ENCODE measurements around the gene CCDC88B.
"Not testable (repeated sequence)": the region's sequence is repeated elsewhere in the genome, so short reads cannot be mapped to it uniquely, and the experiment has no call there.

CCDC88B gene

GRCh38 chr11:64322925-64323260 is 17.1 kb upstream of the CCDC88B start:
- Histone ChIP-seq H3K27me3 (ENCODE audit: control insufficient read depth in 2 of 2, insufficient read depth in 2 of 2, low read length in 2 of 2) (no peaks in the 10 kb centered on the region), H3K4me1 (ENCODE audit: control insufficient read depth in 2 of 2, insufficient read depth in 2 of 2, low read length in 2 of 2) (peaks cover 39 to 49% of the 10 kb centered on the region in 2 donors), H3K9me3 (ENCODE audit: control insufficient read depth in 2 of 2, low read length in 2 of 2) (no peaks in the 10 kb centered on the region), H3K36me3 (ENCODE audit: control insufficient read depth in 2 of 2, insufficient read depth in 2 of 2, low read length in 2 of 2) (peaks cover 9 to 13% of the 10 kb centered on the region in 2 donors), H3K27ac (ENCODE audit: low read depth in 2 of 2, low read length in 2 of 2) (peak overlapping the region in 1 of 2 donors; percentile 100), H3K4me3 (ENCODE audit: low read length in 2 of 2) (no peak overlapping the region), H3K9ac (ENCODE audit: low read depth in 1 of 2, low read length in 2 of 2) (peak overlapping the region in 1 of 2 donors; percentile 18)

GRCh38 chr11:64323373-64323772 is 16.6 kb upstream of the CCDC88B start:
- H3K4me1 ChIP-seq (ENCODE audit: control insufficient read depth in 2 of 2, insufficient read depth in 2 of 2, low read length in 2 of 2), result peaks cover 40 to 49% of the 10 kb centered on the region in 2 donors
- H3K27ac ChIP-seq (ENCODE audit: low read depth in 2 of 2, low read length in 2 of 2), result no peak overlapping the region
- H3K36me3 ChIP-seq (ENCODE audit: control insufficient read depth in 2 of 2, insufficient read depth in 2 of 2, low read length in 2 of 2), result peaks cover 9 to 13% of the 10 kb centered on the region in 2 donors
- no peak overlapping the region for H3K4me3 ChIP-seq (ENCODE audit: low read length in 2 of 2)
- no peak overlapping the region for H3K9ac ChIP-seq (ENCODE audit: low read depth in 1 of 2, low read length in 2 of 2)
- no peaks in the 10 kb centered on the region for H3K27me3 ChIP-seq (ENCODE audit: control insufficient read depth in 2 of 2, insufficient read depth in 2 of 2, low read length in 2 of 2)
- no peaks in the 10 kb centered on the region for H3K9me3 ChIP-seq (ENCODE audit: control insufficient read depth in 2 of 2, low read length in 2 of 2)

GRCh38 chr11:64323984-64324383 is 16.0 kb upstream of the CCDC88B start:
- H3K27me3 ChIP-seq (ENCODE audit: control insufficient read depth in 2 of 2, insufficient read depth in 2 of 2, low read length in 2 of 2); H3K9ac ChIP-seq (ENCODE audit: low read depth in 1 of 2, low read length in 2 of 2); H3K4me3 ChIP-seq (ENCODE audit: low read length in 2 of 2); H3K27ac ChIP-seq (ENCODE audit: low read depth in 2 of 2, low read length in 2 of 2); H3K9me3 ChIP-seq (ENCODE audit: control insufficient read depth in 2 of 2, low read length in 2 of 2): not testable (repeated sequence)
- Histone ChIP-seq H3K36me3 (ENCODE audit: control insufficient read depth in 2 of 2, insufficient read depth in 2 of 2, low read length in 2 of 2) (peaks cover 9 to 13% of the 10 kb centered on the region in 2 donors), H3K4me1 (ENCODE audit: control insufficient read depth in 2 of 2, insufficient read depth in 2 of 2, low read length in 2 of 2) (peaks cover 41 to 51% of the 10 kb centered on the region in 2 donors)

GRCh38 chr11:64324692-64325469 is 15.1 kb upstream of the CCDC88B start:
- H3K36me3 ChIP-seq (ENCODE audit: control insufficient read depth in 2 of 2, insufficient read depth in 2 of 2, low read length in 2 of 2), result peaks cover 9 to 13% of the 10 kb centered on the region in 2 donors
- H3K4me3 ChIP-seq (ENCODE audit: low read length in 2 of 2), result no peak overlapping the region
- H3K27ac ChIP-seq (ENCODE audit: low read depth in 2 of 2, low read length in 2 of 2), result no peak overlapping the region
- H3K9me3 ChIP-seq (ENCODE audit: control insufficient read depth in 2 of 2, low read length in 2 of 2), result no peaks in the 10 kb centered on the region
- peaks cover 36 to 45% of the 10 kb centered on the region in 2 donors for H3K4me1 ChIP-seq (ENCODE audit: control insufficient read depth in 2 of 2, insufficient read depth in 2 of 2, low read length in 2 of 2)
- H3K27me3 ChIP-seq (ENCODE audit: control insufficient read depth in 2 of 2, insufficient read depth in 2 of 2, low read length in 2 of 2), result no peaks in the 10 kb centered on the region
- no peak overlapping the region for H3K9ac ChIP-seq (ENCODE audit: low read depth in 1 of 2, low read length in 2 of 2)

GRCh38 chr11:64327375-64327774 is 12.6 kb upstream of the CCDC88B start:
- H3K4me3 ChIP-seq (ENCODE audit: low read length in 2 of 2), result peak overlapping the region in 1 of 2 donors; percentile 19
- peaks cover 37 to 40% of the 10 kb centered on the region in 2 donors for H3K4me1 ChIP-seq (ENCODE audit: control insufficient read depth in 2 of 2, insufficient read depth in 2 of 2, low read length in 2 of 2)
- H3K27me3 ChIP-seq (ENCODE audit: control insufficient read depth in 2 of 2, insufficient read depth in 2 of 2, low read length in 2 of 2), result no peaks in the 10 kb centered on the region
- no peaks in the 10 kb centered on the region for H3K9me3 ChIP-seq (ENCODE audit: control insufficient read depth in 2 of 2, low read length in 2 of 2)
- no peak overlapping the region for H3K9ac ChIP-seq (ENCODE audit: low read depth in 1 of 2, low read length in 2 of 2)
- peak overlapping the region; percentile 78 to 80 for H3K27ac ChIP-seq (ENCODE audit: low read depth in 2 of 2, low read length in 2 of 2)
- H3K36me3 ChIP-seq (ENCODE audit: control insufficient read depth in 2 of 2, insufficient read depth in 2 of 2, low read length in 2 of 2), result peaks cover 5 to 10% of the 10 kb centered on the region in 2 donors

GRCh38 chr11:64327993-64328392 is 12.0 kb upstream of the CCDC88B start:
- peak overlapping the region; percentile 78 to 80 for H3K27ac ChIP-seq (ENCODE audit: low read depth in 2 of 2, low read length in 2 of 2)
- peaks cover under 1 to 4% of the 10 kb centered on the region in 2 donors for H3K36me3 ChIP-seq (ENCODE audit: control insufficient read depth in 2 of 2, insufficient read depth in 2 of 2, low read length in 2 of 2)
- peaks cover 33 to 37% of the 10 kb centered on the region in 2 donors for H3K4me1 ChIP-seq (ENCODE audit: control insufficient read depth in 2 of 2, insufficient read depth in 2 of 2, low read length in 2 of 2)
- no peak overlapping the region for H3K9ac ChIP-seq (ENCODE audit: low read depth in 1 of 2, low read length in 2 of 2)
- H3K27me3 ChIP-seq (ENCODE audit: control insufficient read depth in 2 of 2, insufficient read depth in 2 of 2, low read length in 2 of 2), result no peaks in the 10 kb centered on the region
- H3K4me3 ChIP-seq (ENCODE audit: low read length in 2 of 2), result peak overlapping the region in 1 of 2 donors; percentile 19
- H3K9me3 ChIP-seq (ENCODE audit: control insufficient read depth in 2 of 2, low read length in 2 of 2), result no peaks in the 10 kb centered on the region

GRCh38 chr11:64330888-64331287 is 9.1 kb upstream of the CCDC88B start:
- no peaks in the 10 kb centered on the region for H3K9me3 ChIP-seq (ENCODE audit: control insufficient read depth in 2 of 2, low read length in 2 of 2)
- H3K9ac ChIP-seq (ENCODE audit: low read depth in 1 of 2, low read length in 2 of 2), result peak overlapping the region in 1 of 2 donors; percentile 27
- no peaks in the 10 kb centered on the region for H3K36me3 ChIP-seq (ENCODE audit: control insufficient read depth in 2 of 2, insufficient read depth in 2 of 2, low read length in 2 of 2)
- no peaks in the 10 kb centered on the region for H3K27me3 ChIP-seq (ENCODE audit: control insufficient read depth in 2 of 2, insufficient read depth in 2 of 2, low read length in 2 of 2)
- no peak overlapping the region for H3K4me3 ChIP-seq (ENCODE audit: low read length in 2 of 2)
- H3K27ac ChIP-seq (ENCODE audit: low read depth in 2 of 2, low read length in 2 of 2), result peak overlapping the region in 1 of 2 donors; percentile 69
- peaks cover 28 to 41% of the 10 kb centered on the region in 2 donors for H3K4me1 ChIP-seq (ENCODE audit: control insufficient read depth in 2 of 2, insufficient read depth in 2 of 2, low read length in 2 of 2)

- peak overlapping the region; percentile 34 to 71 for H3K9ac ChIP-seq (ENCODE audit: low read depth in 1 of 2, low read length in 2 of 2)
- H3K27ac ChIP-seq (ENCODE audit: low read depth in 2 of 2, low read length in 2 of 2), result peak overlapping the region; percentile 63 to 69
- no peaks in the 10 kb centered on the region for H3K36me3 ChIP-seq (ENCODE audit: control insufficient read depth in 2 of 2, insufficient read depth in 2 of 2, low read length in 2 of 2)
- peaks cover 28 to 38% of the 10 kb centered on the region in 2 donors for H3K4me1 ChIP-seq (ENCODE audit: control insufficient read depth in 2 of 2, insufficient read depth in 2 of 2, low read length in 2 of 2)
- no peaks in the 10 kb centered on the region for H3K9me3 ChIP-seq (ENCODE audit: control insufficient read depth in 2 of 2, low read length in 2 of 2)
- peak overlapping the region; percentile 20 to 27 for H3K4me3 ChIP-seq (ENCODE audit: low read length in 2 of 2)
- no peaks in the 10 kb centered on the region for H3K27me3 ChIP-seq (ENCODE audit: control insufficient read depth in 2 of 2, insufficient read depth in 2 of 2, low read length in 2 of 2)
Observed at GRCh38 chr11:64331569-64332371, 8.2 kb upstream of the CCDC88B start.

- H3K27me3 ChIP-seq (ENCODE audit: control insufficient read depth in 2 of 2, insufficient read depth in 2 of 2, low read length in 2 of 2), result no peaks in the 10 kb centered on the region
- H3K4me1 ChIP-seq (ENCODE audit: control insufficient read depth in 2 of 2, insufficient read depth in 2 of 2, low read length in 2 of 2), result peaks cover 23 to 29% of the 10 kb centered on the region in 2 donors
- no peaks in the 10 kb centered on the region for H3K36me3 ChIP-seq (ENCODE audit: control insufficient read depth in 2 of 2, insufficient read depth in 2 of 2, low read length in 2 of 2)
- no peak overlapping the region for H3K27ac ChIP-seq (ENCODE audit: low read depth in 2 of 2, low read length in 2 of 2)
- H3K4me3 ChIP-seq (ENCODE audit: low read length in 2 of 2), result no peak overlapping the region
- H3K9ac ChIP-seq (ENCODE audit: low read depth in 1 of 2, low read length in 2 of 2), result no peak overlapping the region
- H3K9me3 ChIP-seq (ENCODE audit: control insufficient read depth in 2 of 2, low read length in 2 of 2), result no peaks in the 10 kb centered on the region
Observed at GRCh38 chr11:64333556-64333955, 6.4 kb upstream of the CCDC88B start.

Measured in mucosa of rectum (tissue), 2 donors.